DOHH2 (cell line): ENCODE results near the gene IFT122.

ENCODE experiments used
- H3F3A ChIP-seq: fragments of 200-600 bp; sonication (generic), shearing (Covaris generic); 2 replicates; pipeline ENCODE4 v1.6.0; 2016; ENCODE audit warnings: antibody characterized with exemption, mild to moderate bottlenecking; ENCODE audit not compliant: control insufficient read depth, insufficient read depth
- H3K27ac ChIP-seq: fragments of 200-600 bp; sonication (generic); 2 replicates; pipeline ENCODE4 v1.5.1; 2014; ENCODE audit warnings: low read depth, mild to moderate bottlenecking, low read length, moderate library complexity
- H3K27me3 ChIP-seq: fragments of 200-600 bp; sonication (generic); 2 replicates; pipeline ENCODE4 v1.6.1; 2014; ENCODE audit warnings: mild to moderate bottlenecking, low read length, mixed read lengths; ENCODE audit not compliant: control insufficient read depth
- H3K36me3 ChIP-seq: fragments of 200-600 bp; sonication (generic); 2 replicates; pipeline ENCODE4 v1.6.1; 2014; ENCODE audit warnings: mild to moderate bottlenecking, low read length, moderate library complexity, mixed read lengths; ENCODE audit not compliant: control insufficient read depth
- H3K4me1 ChIP-seq: fragments of 200-600 bp; sonication (generic); 2 replicates; pipeline ENCODE4 v1.6.1; 2014; ENCODE audit warnings: mild to moderate bottlenecking, low read length, mixed read lengths; ENCODE audit not compliant: control insufficient read depth
- H3K4me2 ChIP-seq: fragments of 200-600 bp; sonication (generic); 2 replicates; pipeline ENCODE4 v1.6.0; 2014; ENCODE audit warnings: mild to moderate bottlenecking, low read length, moderate library complexity
- H3K4me3 ChIP-seq: fragments of 200-600 bp; sonication (generic); 2 replicates; pipeline ENCODE4 v1.5.1; 2014; ENCODE audit warnings: mild to moderate bottlenecking, low read length, mixed read lengths
- H3K79me2 ChIP-seq: fragments of 200-600 bp; sonication (generic); 2 replicates; pipeline ENCODE4 v1.6.1; 2014; ENCODE audit warnings: mild to moderate bottlenecking, low read length, mixed read lengths; ENCODE audit not compliant: control insufficient read depth
- H3K9me2 ChIP-seq: fragments of 200-600 bp; sonication (generic); replicated peaks from 2 replicates; pipeline ENCODE4 v1.6.1; 2014; ENCODE audit warnings: mild to moderate bottlenecking, low read length, mixed read lengths; ENCODE audit not compliant: control insufficient read depth
- H3K9me3 ChIP-seq: fragments of 200-600 bp; sonication (generic); 2 replicates; pipeline ENCODE4 v1.6.1; 2014; ENCODE audit warnings: antibody characterized with exemption, low read length, mixed read lengths; ENCODE audit not compliant: control insufficient read depth, insufficient read depth
- H4K20me1 ChIP-seq: fragments of 200-600 bp; sonication (generic); 2 replicates; pipeline ENCODE4 v1.6.0; 2014; ENCODE audit warnings: low read depth, mild to moderate bottlenecking, antibody characterized with exemption, low read length, moderate library complexity; ENCODE audit not compliant: control insufficient read depth, insufficient read depth
- EZH2phosphoT487 ChIP-seq: fragments of 200-600 bp; sonication (generic); IDR thresholded peaks from 2 replicates; pipeline ENCODE4 v1.6.1; 2017; ENCODE audit warnings: borderline replicate concordance, mild to moderate bottlenecking, antibody characterized with exemption, low read length, moderate library complexity, mixed read lengths
- TF ChIP-seq, protein P1 (sequence below): fragments of 200-600 bp; sonication (generic); IDR thresholded peaks from one replicate; pipeline ENCODE4 v1.5.1; 2014; ENCODE audit warnings: antibody characterized with exemption, mild to moderate bottlenecking, low read depth, low read length; ENCODE audit not compliant: poor library complexity, severe bottlenecking

Gene IFT122

DNA sequence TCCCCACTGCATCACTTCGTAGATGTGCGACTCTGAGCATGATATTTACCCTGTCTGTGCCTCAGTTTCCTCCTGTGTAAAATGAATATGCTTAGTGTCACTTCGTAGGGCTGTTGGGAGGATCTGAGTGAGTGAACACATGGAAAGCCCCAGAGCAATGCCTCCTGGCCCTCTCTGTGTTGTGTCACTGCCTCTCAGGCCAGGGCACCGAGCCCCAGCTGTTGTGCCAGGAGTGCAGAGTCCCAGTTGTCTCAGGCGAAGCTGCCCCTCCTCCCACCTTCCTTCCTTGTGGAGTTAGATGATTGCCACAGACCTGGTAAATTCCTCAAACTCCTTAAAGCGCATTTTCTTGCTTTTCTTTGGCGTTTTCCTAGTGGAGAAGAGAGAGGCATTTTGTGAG, 37.8 kb upstream of the IFT122 start:
- Histone ChIP-seq H4K20me1 (peaks cover 10% of the 10 kb centered on the region), H3K36me3 (peaks cover 12% of the 10 kb centered on the region), H3K79me2 (peaks cover 21% of the 10 kb centered on the region), H3K4me1 (peaks cover 50% of the 10 kb centered on the region), H3K4me2 (no peak overlapping the region), H3K9me3 (no peaks in the 10 kb centered on the region), H3K27ac (no peak overlapping the region), H3F3A (peaks cover 2% of the 10 kb centered on the region; the same call in 1 of the 2 replicates), H3K4me3 (no peak overlapping the region), H3K9me2 (no peaks in the 10 kb centered on the region), H3K27me3 (no peaks in the 10 kb centered on the region)
- TF ChIP-seq EZH2phosphoT487: no peak
- TF ChIP-seq, protein P1, sequence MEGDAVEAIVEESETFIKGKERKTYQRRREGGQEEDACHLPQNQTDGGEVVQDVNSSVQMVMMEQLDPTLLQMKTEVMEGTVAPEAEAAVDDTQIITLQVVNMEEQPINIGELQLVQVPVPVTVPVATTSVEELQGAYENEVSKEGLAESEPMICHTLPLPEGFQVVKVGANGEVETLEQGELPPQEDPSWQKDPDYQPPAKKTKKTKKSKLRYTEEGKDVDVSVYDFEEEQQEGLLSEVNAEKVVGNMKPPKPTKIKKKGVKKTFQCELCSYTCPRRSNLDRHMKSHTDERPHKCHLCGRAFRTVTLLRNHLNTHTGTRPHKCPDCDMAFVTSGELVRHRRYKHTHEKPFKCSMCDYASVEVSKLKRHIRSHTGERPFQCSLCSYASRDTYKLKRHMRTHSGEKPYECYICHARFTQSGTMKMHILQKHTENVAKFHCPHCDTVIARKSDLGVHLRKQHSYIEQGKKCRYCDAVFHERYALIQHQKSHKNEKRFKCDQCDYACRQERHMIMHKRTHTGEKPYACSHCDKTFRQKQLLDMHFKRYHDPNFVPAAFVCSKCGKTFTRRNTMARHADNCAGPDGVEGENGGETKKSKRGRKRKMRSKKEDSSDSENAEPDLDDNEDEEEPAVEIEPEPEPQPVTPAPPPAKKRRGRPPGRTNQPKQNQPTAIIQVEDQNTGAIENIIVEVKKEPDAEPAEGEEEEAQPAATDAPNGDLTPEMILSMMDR: no peak

DNA sequence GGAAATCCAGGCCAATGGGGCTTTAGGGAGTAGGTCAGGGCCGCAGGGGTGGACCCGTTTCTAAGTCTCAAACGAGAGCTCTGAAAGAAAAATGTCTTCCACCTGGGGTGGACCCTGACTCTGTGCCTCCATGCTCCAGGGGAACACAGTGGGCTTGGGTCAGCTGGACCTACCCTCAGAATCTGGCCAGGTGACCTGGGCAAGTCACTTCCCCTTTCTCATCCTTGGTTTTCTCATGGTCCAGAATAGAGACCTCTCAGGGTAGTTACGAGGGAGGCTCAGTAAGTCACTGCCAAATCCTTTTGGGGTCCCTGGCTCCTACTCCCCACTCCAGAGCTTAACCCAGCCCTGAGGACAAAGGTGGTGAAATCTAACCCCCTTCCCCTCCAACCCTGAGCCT, 37.4 kb upstream of the IFT122 start:
- H3F3A ChIP-seq: peaks cover 2% of the 10 kb centered on the region; the same call in 1 of the 2 replicates

DNA sequence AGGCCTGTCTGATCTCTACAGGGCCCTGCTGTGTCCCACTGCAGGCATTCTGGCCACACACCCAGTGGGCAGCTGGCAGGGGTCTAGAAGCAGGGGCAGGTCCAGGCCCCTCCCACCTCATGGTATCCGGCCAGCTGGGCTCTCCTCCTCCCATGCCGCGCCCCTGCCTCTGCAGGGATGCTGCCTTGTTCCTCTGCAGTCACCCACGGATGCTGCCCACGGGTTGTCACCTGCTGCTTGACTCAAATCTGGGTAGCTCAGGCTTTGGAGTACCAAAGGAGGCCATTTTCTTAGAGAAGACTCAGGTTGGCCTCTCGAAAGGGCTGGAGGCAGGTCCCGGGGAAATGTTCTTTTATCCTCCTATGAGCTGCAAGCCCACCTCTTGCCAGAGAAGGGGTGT, 36.6 kb upstream of the IFT122 start:
- peaks cover 8% of the 10 kb centered on the region for H3K79me2 ChIP-seq
- no peaks in the 10 kb centered on the region for H3K9me2 ChIP-seq
- no peaks in the 10 kb centered on the region for H3K9me3 ChIP-seq
- no peak overlapping the region for H3K4me2 ChIP-seq
- no peaks in the 10 kb centered on the region for H3K27me3 ChIP-seq
- peaks cover 2% of the 10 kb centered on the region; the same call in 1 of the 2 replicates for H3F3A ChIP-seq
- H3K4me1 ChIP-seq: peaks cover 40% of the 10 kb centered on the region
- H3K36me3 ChIP-seq: peaks cover 7% of the 10 kb centered on the region
- no peak for TF ChIP-seq EZH2phosphoT487
- TF ChIP-seq, protein P1: no peak
- no peaks in the 10 kb centered on the region for H4K20me1 ChIP-seq
- H3K4me3 ChIP-seq: no peak overlapping the region
- no peak overlapping the region for H3K27ac ChIP-seq

More for the DNA sequence above, 37.4 kb upstream of the IFT122 start:
- Histone ChIP-seq H3K79me2 (peaks cover 17% of the 10 kb centered on the region), H3K4me2 (no peak overlapping the region), H3K4me1 (peaks cover 46% of the 10 kb centered on the region), H3K4me3 (no peak overlapping the region), H4K20me1 (peaks cover 6% of the 10 kb centered on the region), H3K9me2 (no peaks in the 10 kb centered on the region), H3K36me3 (peaks cover 8% of the 10 kb centered on the region), H3K27ac (no peak overlapping the region), H3K27me3 (no peaks in the 10 kb centered on the region), H3K9me3 (no peaks in the 10 kb centered on the region)
- TF ChIP-seq, protein P1: no peak
- TF ChIP-seq EZH2phosphoT487: no peak
